GM10248 (cell line): ENCODE data around the gene ENTPD8.

Experiments used
- CTCF ChIA-PET: fragments of 300-600 bp; sonication (Branson Sonifier 250); formaldehyde crosslinking; extraction: SDS; loops from one replicate; lab custom pipeline; 2021; ENCODE audit warnings: antibody characterized with exemption; lab: Yijun Ruan, JAX
- POLR2A ChIA-PET: fragments of 350-650 bp; sonication (Branson Sonifier 250); formaldehyde crosslinking; extraction: SDS; loops from one replicate; lab custom pipeline; 2020; ENCODE audit warnings: antibody characterized with exemption; lab: Yijun Ruan, JAX
- DNase-seq: peaks from one replicate; pipeline ENCODE4 v3.0.0; 2012; ENCODE audit errors: extremely low spot score
- CTCF ChIP-seq: IDR thresholded peaks from 2 replicates; pipeline ENCODE4 v1.5.1; 2012; ENCODE audit warnings: mild to moderate bottlenecking, low read depth; ENCODE audit errors: extremely low read depth, missing control alignments, control extremely low read depth

The ENTPD8 gene

DNA sequence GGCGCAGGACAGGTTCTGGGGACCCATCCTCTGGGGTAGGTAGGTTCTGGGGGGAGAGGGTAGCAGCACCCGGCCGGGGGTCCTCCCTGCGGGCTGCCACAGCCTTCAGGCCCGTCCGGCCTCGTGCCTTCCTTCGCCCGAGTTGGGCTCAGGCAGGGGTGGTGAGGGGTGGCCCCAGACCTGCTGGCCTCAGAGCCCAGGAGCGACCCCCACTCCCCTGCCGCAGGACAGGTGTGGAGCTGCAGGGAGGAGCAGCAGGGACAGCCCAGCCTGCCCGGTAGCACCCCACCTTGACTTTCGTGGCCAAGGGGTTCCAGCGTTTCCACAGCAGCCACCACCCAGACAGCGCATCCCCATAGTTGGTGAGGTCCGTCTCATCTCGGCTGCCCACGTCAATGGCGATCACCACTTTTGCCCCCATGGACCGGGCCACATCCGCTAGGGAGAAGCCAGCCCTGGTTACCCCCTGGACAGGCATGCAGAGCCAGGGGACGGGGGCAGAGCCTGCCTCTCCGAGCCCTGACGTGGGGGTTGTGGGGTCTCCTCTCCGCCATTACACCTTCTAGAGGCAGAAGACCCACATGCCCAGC, 21.3 kb upstream of the ENTPD8 start:
- no peak for DNase-seq
- ChIA-PET POLR2A (no interaction called here), CTCF (interaction anchor here (1.1 kb wide), 1 partner anchor 14 kb away, joined by 3 read pairs; no protein-coding TSS in a partner anchor)
- no peak for TF ChIP-seq CTCF

DNA sequence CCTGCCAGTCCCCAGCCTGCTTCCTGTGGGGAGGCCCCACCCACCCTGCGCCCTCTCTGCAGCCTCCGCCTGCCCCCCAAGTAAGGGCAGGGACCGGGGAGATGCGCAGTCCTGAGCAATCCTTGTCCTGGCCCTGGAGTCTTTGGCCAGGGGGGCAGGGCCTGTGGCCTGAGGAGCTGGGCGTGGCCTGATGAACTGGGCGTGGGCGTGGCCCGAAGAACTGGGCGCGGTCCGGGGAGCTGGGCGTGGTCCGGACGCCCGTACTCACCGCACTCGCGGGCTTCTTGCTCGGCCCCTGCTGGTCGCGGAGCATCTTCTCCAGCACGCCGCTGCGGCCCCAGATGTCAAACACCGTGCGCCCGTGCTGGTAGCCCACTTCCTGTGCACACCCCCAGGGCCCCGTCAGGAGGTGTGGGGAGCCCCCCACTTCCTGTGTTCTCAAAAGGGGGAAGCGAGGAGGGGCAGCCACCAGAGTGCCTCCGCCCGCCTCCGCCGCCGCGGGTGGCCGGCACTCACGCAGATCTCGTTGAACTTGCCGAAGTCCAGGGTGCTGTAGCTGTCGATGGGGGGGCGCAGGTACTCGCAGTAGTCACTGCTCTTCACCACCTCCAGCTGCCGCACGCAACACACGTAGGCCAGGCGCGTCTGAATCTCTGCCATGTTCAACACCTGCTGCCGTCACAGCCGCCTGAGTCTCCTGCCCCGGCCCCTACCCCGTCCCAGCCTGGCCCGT, 20.7 kb upstream of the ENTPD8 start:
- CTCF ChIA-PET = interaction anchor here (0.9 to 1.1 kb wide), 4 partner anchors 12 to 160 kb away, joined by 3 to 4 read pairs (median 3); partner anchors contain the start of gene NRARP
- peak; percentile 92 for DNase-seq
- TF ChIP-seq CTCF = no peak
- POLR2A ChIA-PET = interaction anchor here (0.6 to 0.7 kb wide), 2 partner anchors 111 to 177 kb away, joined by 3 read pairs; no protein-coding TSS in a partner anchor

GRCh38 chr9:137461316-137461662, 20.1 kb upstream of the ENTPD8 start:
- no peak for DNase-seq
- ChIA-PET CTCF (interaction anchor here (0.9 to 1.1 kb wide), 4 partner anchors 12 to 159 kb away, joined by 3 to 4 read pairs (median 3); partner anchors contain the start of gene NRARP), POLR2A (interaction anchor here (0.6 to 0.7 kb wide), 2 partner anchors 112 to 177 kb away, joined by 3 read pairs; no protein-coding TSS in a partner anchor)
- TF ChIP-seq CTCF = no peak

GRCh38 chr9:137460363-137461315, 19.5 kb upstream of the ENTPD8 start:
- TF ChIP-seq CTCF = no peak
- DNase-seq = no peak

GRCh38 chr9:137459601-137460362, 18.6 kb upstream of the ENTPD8 start:
- ChIA-PET POLR2A (interaction anchor here (1.0 kb wide), 1 partner anchor 157 kb away, joined by 6 read pairs; the partner anchor contains the start of gene NRARP), CTCF (interaction anchor here (1.0 to 1.3 kb wide), 3 partner anchors 14 to 50 kb away, joined by 3 to 7 read pairs (median 6); partner anchors contain the start of genes EXD3 and NOXA1)
- DNase-seq = no peak
- TF ChIP-seq CTCF = no peak

More at GRCh38 chr9:137460363-137461315, 19.5 kb upstream of the ENTPD8 start:
- CTCF ChIA-PET = no interaction called here
- POLR2A ChIA-PET = no interaction called here
